ENCODE results near the gene CENATAC.

- no peak for TF ChIP-seq CTCF (conservative IDR thresholded peaks at IDR 0.05; ENCODE audit: low read depth, low read length)
- no peak for TF ChIP-seq EZH2phosphoT487 (IDR thresholded peaks at IDR 0.05; ENCODE audit: borderline replicate concordance, low read length)
Observed at GRCh38 chr11:119006656-119007055, 8.7 kb downstream of the CENATAC start.

All from PC-3 (cell line).